ENCODE data around the gene HADHA.

HADHA gene

GRCh38 chr2:26165403-26165802 lies 79.0 kb downstream of the HADHA start:
- Histone ChIP-seq H3K9me3 (replicated peaks; ENCODE audit: insufficient read depth, low read length) (no peaks in the 10 kb centered on the region), H3K27ac (ENCODE audit: low read length) (no peak overlapping the region), H3K9ac (ENCODE audit: low read length) (no peak overlapping the region), H3K9me2 (replicated peaks; ENCODE audit: insufficient read depth, low read length) (no peaks in the 10 kb centered on the region), H3K4me3 (ENCODE audit: low read length) (no peak overlapping the region), H3K27me3 (replicated peaks; ENCODE audit: insufficient read depth, low read length) (no peaks in the 10 kb centered on the region), H4K20me1 (ENCODE audit: insufficient read depth, low read length) (no peaks in the 10 kb centered on the region), H3K79me2 (ENCODE audit: low read length) (no peaks in the 10 kb centered on the region), H3K36me3 (replicated peaks; ENCODE audit: insufficient read depth, low read length) (no peaks in the 10 kb centered on the region), H3K4me1 (ENCODE audit: low read length) (no peaks in the 10 kb centered on the region), H2AFZ (ENCODE audit: low read length) (no peak overlapping the region), H3F3A (ENCODE audit: insufficient read depth, low read length) (no peaks in the 10 kb centered on the region), H3K4me2 (ENCODE audit: low read depth, low read length) (no peak overlapping the region)
- no peak for DNase-seq
- TF ChIP-seq CTCF (IDR thresholded peaks at IDR 0.05; ENCODE audit: low read length) (no peak), EZH2 (optimal IDR thresholded peaks at IDR 0.05; ENCODE audit: low read depth, low read length) (no peak), EZH2phosphoT487 (IDR thresholded peaks at IDR 0.05; ENCODE audit: low read length) (no peak)

GRCh38 chr2:26164641-26165211 lies 79.7 kb downstream of the HADHA start:
- Histone ChIP-seq H3K9me2 (replicated peaks; ENCODE audit: insufficient read depth, low read length) (no peaks in the 10 kb centered on the region), H3K27me3 (replicated peaks; ENCODE audit: insufficient read depth, low read length) (no peaks in the 10 kb centered on the region), H2AFZ (ENCODE audit: low read length) (no peak overlapping the region), H3K36me3 (replicated peaks; ENCODE audit: insufficient read depth, low read length) (no peaks in the 10 kb centered on the region), H4K20me1 (ENCODE audit: insufficient read depth, low read length) (no peaks in the 10 kb centered on the region), H3K79me2 (ENCODE audit: low read length) (no peaks in the 10 kb centered on the region), H3K9ac (ENCODE audit: low read length) (no peak overlapping the region), H3F3A (ENCODE audit: insufficient read depth, low read length) (no peaks in the 10 kb centered on the region), H3K4me2 (ENCODE audit: low read depth, low read length) (no peak overlapping the region), H3K9me3 (replicated peaks; ENCODE audit: insufficient read depth, low read length) (no peaks in the 10 kb centered on the region), H3K4me3 (ENCODE audit: low read length) (no peak overlapping the region), H3K27ac (ENCODE audit: low read length) (no peak overlapping the region), H3K4me1 (ENCODE audit: low read length) (no peaks in the 10 kb centered on the region)
- TF ChIP-seq EZH2phosphoT487 (IDR thresholded peaks at IDR 0.05; ENCODE audit: low read length) (no peak), CTCF (IDR thresholded peaks at IDR 0.05; ENCODE audit: low read length) (no peak), EZH2 (optimal IDR thresholded peaks at IDR 0.05; ENCODE audit: low read depth, low read length) (no peak)
- no peak for DNase-seq

GRCh38 chr2:26164231-26164630 lies 80.2 kb downstream of the HADHA start:
- no peaks in the 10 kb centered on the region for H3K79me2 ChIP-seq (ENCODE audit: low read length)
- H3K4me2 ChIP-seq (ENCODE audit: low read depth, low read length), result no peak overlapping the region
- no peaks in the 10 kb centered on the region for H3K36me3 ChIP-seq (replicated peaks; ENCODE audit: insufficient read depth, low read length)
- H3K27ac ChIP-seq (ENCODE audit: low read length), result no peak overlapping the region
- H3K9me3 ChIP-seq (replicated peaks; ENCODE audit: insufficient read depth, low read length), result no peaks in the 10 kb centered on the region
- no peak for DNase-seq
- no peaks in the 10 kb centered on the region for H3K9me2 ChIP-seq (replicated peaks; ENCODE audit: insufficient read depth, low read length)
- H2AFZ ChIP-seq (ENCODE audit: low read length), result no peak overlapping the region
- H3K9ac ChIP-seq (ENCODE audit: low read length), result no peak overlapping the region
- H4K20me1 ChIP-seq (ENCODE audit: insufficient read depth, low read length), result no peaks in the 10 kb centered on the region
- no peaks in the 10 kb centered on the region for H3F3A ChIP-seq (ENCODE audit: insufficient read depth, low read length)
- TF ChIP-seq EZH2 (optimal IDR thresholded peaks at IDR 0.05; ENCODE audit: low read depth, low read length) (no peak), EZH2phosphoT487 (IDR thresholded peaks at IDR 0.05; ENCODE audit: low read length) (no peak), CTCF (IDR thresholded peaks at IDR 0.05; ENCODE audit: low read length) (no peak)
- no peak overlapping the region for H3K4me3 ChIP-seq (ENCODE audit: low read length)
- no peaks in the 10 kb centered on the region for H3K4me1 ChIP-seq (ENCODE audit: low read length)
- no peaks in the 10 kb centered on the region for H3K27me3 ChIP-seq (replicated peaks; ENCODE audit: insufficient read depth, low read length)
